ENCODE results near the gene PFKFB4. TPM values are rescaled to one million over a fixed set of nuclear protein-coding genes. Genes with fewer than 3 reads are reported as not detected.

Gene PFKFB4
- total RNA-seq, 1 experiment from 2014 or later, result 12.3 TPM

GRCh38 chr3:48472673-48472922, 84.0 kb downstream of the PFKFB4 start:
- H3K23ac ChIP-seq (ENCODE audit: insufficient read length, low read depth, low read length), result no peak overlapping the region
- peak overlapping the region; percentile 21 for H4K91ac ChIP-seq (ENCODE audit: insufficient read length, low read depth, low read length)
- peaks cover 7% of the 10 kb centered on the region; the same call in 1 of the 2 replicates for H3K4me1 ChIP-seq (ENCODE audit: insufficient read depth, low read length)
- H3K27me3 ChIP-seq (ENCODE audit: insufficient read depth, low read length), result no peaks in the 10 kb centered on the region
- H2AFZ ChIP-seq (ENCODE audit: low read length), result no peak overlapping the region
- H3K36me3 Mint-ChIP-seq (ENCODE audit: insufficient read depth in 1 of 3, low read depth in 3 of 3), result peaks cover 14 to 24% (median 22%) of the 10 kb centered on the region in 3 experiments
- peak overlapping the region; percentile 0 for H2BK12ac ChIP-seq (ENCODE audit: insufficient read length, low read depth, low read length)
- H2BK20ac ChIP-seq (ENCODE audit: low read depth, low read length, poor library complexity, severe bottlenecking), result no peak overlapping the region
- peak overlapping the region; percentile 45 for H4K5ac ChIP-seq (ENCODE audit: insufficient read length, low read depth, low read length)
- H3K27me3 Mint-ChIP-seq (ENCODE audit: low read depth), result no peaks in the 10 kb centered on the region; the same call in 1 of the 2 replicates
- peak overlapping the region; percentile 75 for H3K27ac ChIP-seq (ENCODE audit: insufficient read length, low read depth, low read length)
- no peak overlapping the region for H3T11ph ChIP-seq (ENCODE audit: low read length)
- no CpG with 5 or more reads among the region's 5 CpGs for WGBS (ENCODE audit: extremely low coverage, insufficient read length, low lambda C conversion rate)
- H3K4me1 Mint-ChIP-seq, result peaks cover 31 to 37% of the 10 kb centered on the region in 2 experiments
- TF ChIP-seq CTCF (conservative IDR thresholded peaks at IDR 0.05), result no peak
- H2BK5ac ChIP-seq (ENCODE audit: insufficient read length, low read length), result peak overlapping the region; percentile 30
- no peaks in the 10 kb centered on the region; a peak in 1 of 5 replicates for H3K9me3 Mint-ChIP-seq
- H3K9ac ChIP-seq (ENCODE audit: extremely low read depth, insufficient read length, low read length), result peak overlapping the region; percentile 84
- DNase-seq, result no peak
- H3K56ac ChIP-seq (ENCODE audit: insufficient read length, low read depth, low read length), result peak overlapping the region; percentile 4
- H3K79me1 ChIP-seq (ENCODE audit: insufficient read depth, low read depth, low read length, poor library complexity, severe bottlenecking), result no peaks in the 10 kb centered on the region
- no peak overlapping the region for H4K8ac ChIP-seq (replicated peaks; ENCODE audit: insufficient read length, low read depth, low read length)
- peak overlapping the region; percentile 67 for H3K4me2 ChIP-seq (ENCODE audit: insufficient read depth, insufficient read length, low read length)
- H4K20me1 ChIP-seq (ENCODE audit: control insufficient read depth, insufficient read depth, insufficient read length), result no peaks in the 10 kb centered on the region
- H3K4me3 Mint-ChIP-seq, result peak overlapping the region; percentile 84 to 88
- no peak overlapping the region; the same call in 1 of the 2 replicates for H3K4ac ChIP-seq (ENCODE audit: low read depth, low read length)
- H3K9me3 ChIP-seq (ENCODE audit: control insufficient read depth, low read depth, low read length), result no peaks in the 10 kb centered on the region
- H3K27ac Mint-ChIP-seq, result peak overlapping the region; percentile 98 to 99 (median 99)
- H3K18ac ChIP-seq (ENCODE audit: insufficient read length, low read depth, low read length), result peak overlapping the region; percentile 97
- peak overlapping the region; percentile 97 for H3K14ac ChIP-seq (ENCODE audit: insufficient read depth, low read length)
- H2BK120ac ChIP-seq (ENCODE audit: low read depth, low read length, poor library complexity, severe bottlenecking), result no peak overlapping the region
- H3K23me2 ChIP-seq (ENCODE audit: insufficient read length, low read depth, low read length, poor library complexity, severe bottlenecking), result peaks cover 5% of the 10 kb centered on the region
- H3K79me2 ChIP-seq (ENCODE audit: insufficient read depth, low read length), result no peaks in the 10 kb centered on the region; the same call in 1 of the 2 replicates
- no peak overlapping the region for H2AK5ac ChIP-seq (ENCODE audit: insufficient read length, low read length)
- no peak overlapping the region for H2BK15ac ChIP-seq (ENCODE audit: low read depth, low read length)
